H1 (cell line): Measurements from ENCODE around the gene ELP4. TPM values are rescaled to one million over a fixed set of nuclear protein-coding genes. Genes with fewer than 3 reads are reported as not detected.

Experiments
- CTCF ChIA-PET: fragments of 300-600 bp; sonication (Branson Sonifier 250); formaldehyde crosslinking; loops from one replicate; lab custom pipeline; 2021; ENCODE audit not compliant: partially characterized antibody; lab: Charles Lee
- POLR2A ChIA-PET: fragments of 300-600 bp; sonication (Branson Sonifier 250); formaldehyde crosslinking; loops from one replicate; lab custom pipeline; 2021; ENCODE audit warnings: inconsistent platforms; ENCODE audit not compliant: partially characterized antibody; lab: Charles Lee
- DNase-seq, 2 experiments: peaks; one replicate each; pipeline versions ENCODE4 v3.0.0 to v3.0.0-alpha.2; 2010 to 2022; ENCODE audit warnings: low spot score in 2 of 2, low read depth in 1 of 2, mixed read lengths in 1 of 2
- FAIRE-seq: peaks from 2 replicates; lab custom pipeline; 2011; peaks lifted over from hg19 to GRCh38; lab: Jason Lieb, UNC
- H2AFZ ChIP-seq: 2 replicates; pipeline ENCODE4 v1.8.1; 2012; ENCODE audit warnings: low read length, inconsistent platforms
- H2AK5ac ChIP-seq: 2 replicates; pipeline ENCODE4 v1.6.1; 2013; ENCODE audit warnings: low read depth, low read length
- H2BK120ac ChIP-seq: replicated peaks from 2 replicates; pipeline ENCODE3; 2013; ENCODE audit warnings: low read depth, low read length, inconsistent platforms
- H2BK12ac ChIP-seq: 2 replicates; pipeline ENCODE4 v1.6.1; 2013; ENCODE audit warnings: low read depth, low read length
- H2BK15ac ChIP-seq: 2 replicates; pipeline ENCODE4 v1.6.1; 2013; ENCODE audit warnings: low read length
- H2BK20ac ChIP-seq: 2 replicates; pipeline ENCODE4 v1.6.1; 2013; ENCODE audit warnings: low read length
- H2BK5ac ChIP-seq: 2 replicates; pipeline ENCODE4 v1.6.1; 2013; ENCODE audit warnings: low read depth, low read length
- H3K14ac ChIP-seq: 2 replicates; pipeline ENCODE4 v1.6.1; 2013; ENCODE audit warnings: inconsistent platforms; ENCODE audit not compliant: insufficient read length
- H3K18ac ChIP-seq: 2 replicates; pipeline ENCODE4 v1.6.1; 2013; ENCODE audit warnings: low read length; ENCODE audit errors: extremely low read depth
- H3K23ac ChIP-seq: 2 replicates; pipeline ENCODE4 v1.6.1; 2013; ENCODE audit warnings: inconsistent platforms; ENCODE audit not compliant: insufficient read length
- H3K23me2 ChIP-seq: 2 replicates; pipeline ENCODE4 v1.6.1; 2013; ENCODE audit warnings: low read depth, low read length
- H3K27ac ChIP-seq: 2 replicates; pipeline ENCODE4 v1.6.1; 2011; ENCODE audit warnings: low read depth, low read length, inconsistent platforms
- H3K27me3 ChIP-seq, 4 experiments: replicated peaks in 1 of 4; 1 replicate in 1 of 4; 2 replicates in 3 of 4; pipeline versions ENCODE4 v1.6.1 to v1.8.1; 2011 to 2013; ENCODE audit warnings: low read length in 3 of 4, mild to moderate bottlenecking in 3 of 4, inconsistent platforms in 2 of 4, mixed read lengths in 2 of 4, moderate library complexity in 1 of 4; ENCODE audit not compliant: control insufficient read depth in 3 of 4, insufficient read depth in 3 of 4; ENCODE audit errors: extremely low read depth in 1 of 4
- H3K36me3 ChIP-seq, 4 experiments: 2 replicates each; pipeline versions ENCODE4 v1.6.1 to v1.8.1; 2011 to 2013; ENCODE audit warnings: mild to moderate bottlenecking in 4 of 4, low read length in 3 of 4, moderate library complexity in 2 of 4, control low read depth in 1 of 4, inconsistent platforms in 1 of 4; ENCODE audit not compliant: insufficient read depth in 4 of 4, control insufficient read depth in 2 of 4
- H3K4ac ChIP-seq: replicated peaks from 2 replicates; pipeline ENCODE3; 2013; ENCODE audit warnings: low read length, low read depth, mixed read lengths, inconsistent platforms; ENCODE audit not compliant: insufficient read length
- H3K4me1 ChIP-seq, 4 experiments: replicated peaks in 1 of 4; 1 replicate in 1 of 4; 2 replicates in 3 of 4; pipeline versions ENCODE4 v1.6.1 to v1.8.1; 2011 to 2013; ENCODE audit warnings: low read length in 3 of 4, inconsistent platforms in 2 of 4, mixed read lengths in 1 of 4; ENCODE audit not compliant: insufficient read depth in 4 of 4, control insufficient read depth in 3 of 4
- H3K4me2 ChIP-seq, 2 experiments: 2 replicates each; pipeline versions ENCODE4 v1.6.1 to v1.8.1; 2011 to 2013; ENCODE audit warnings: low read depth in 2 of 2, low read length in 2 of 2, control low read depth in 1 of 2, inconsistent platforms in 1 of 2, mild to moderate bottlenecking in 1 of 2; ENCODE audit not compliant: insufficient read depth in 1 of 2
- H3K4me3 ChIP-seq, 4 experiments: fragments of 200-600, 300-600 bp in 1 of 4; sonication (generic), shearing (Covaris generic), sonication (Bioruptor Twin) in 1 of 4; 2 replicates each; pipeline versions ENCODE4 v1.5.1 to v1.8.1; 2011 to 2016; ENCODE audit warnings: low read length in 4 of 4, low read depth in 3 of 4, control low read depth in 2 of 4, inconsistent platforms in 2 of 4, mild to moderate bottlenecking in 2 of 4, mixed read lengths in 1 of 4, moderate library complexity in 1 of 4; ENCODE audit not compliant: insufficient read depth in 2 of 4; ENCODE audit errors: extremely low read depth in 1 of 4
- H3K56ac ChIP-seq: replicated peaks from 2 replicates; pipeline ENCODE3; 2013; ENCODE audit warnings: low read depth, mild to moderate bottlenecking, mixed read lengths, low read length, inconsistent platforms; ENCODE audit not compliant: insufficient read length
- H3K79me1 ChIP-seq: 2 replicates; pipeline ENCODE4 v1.6.1; 2013; ENCODE audit warnings: low read depth, low read length, control low read depth
- H3K79me2 ChIP-seq, 2 experiments: 2 replicates each; pipeline versions ENCODE4 v1.6.1 to v1.8.1; 2012 to 2013; ENCODE audit warnings: low read length in 2 of 2, mild to moderate bottlenecking in 2 of 2, inconsistent platforms in 1 of 2; ENCODE audit not compliant: insufficient read depth in 2 of 2, control insufficient read depth in 1 of 2
- H3K9ac ChIP-seq, 4 experiments: replicated peaks in 1 of 4; 1 replicate in 1 of 4; 2 replicates in 3 of 4; pipeline versions ENCODE4 v1.6.1 to v1.8.1; 2011 to 2013; ENCODE audit warnings: low read depth in 3 of 4, low read length in 3 of 4, control low read depth in 2 of 4, mild to moderate bottlenecking in 2 of 4, moderate library complexity in 2 of 4, inconsistent platforms in 1 of 4; ENCODE audit errors: extremely low read depth in 1 of 4
- H3K9me3 ChIP-seq, 2 experiments: 2 replicates each; pipeline versions ENCODE4 v1.6.1 to v1.8.1; 2012 to 2013; ENCODE audit warnings: mild to moderate bottlenecking in 2 of 2, moderate library complexity in 2 of 2, control low read depth in 1 of 2, inconsistent platforms in 1 of 2, low read depth in 1 of 2, low read length in 1 of 2, mixed read lengths in 1 of 2; ENCODE audit not compliant: insufficient read depth in 2 of 2
- H4K20me1 ChIP-seq, 2 experiments: replicated peaks in 1 of 2; 2 replicates each; pipeline versions ENCODE3 to v1.8.1; 2011 to 2013; ENCODE audit warnings: inconsistent platforms in 2 of 2, low read length in 2 of 2, mild to moderate bottlenecking in 1 of 2; ENCODE audit not compliant: insufficient read depth in 2 of 2, control insufficient read depth in 1 of 2
- H4K5ac ChIP-seq: 2 replicates; pipeline ENCODE4 v1.6.1; 2013; ENCODE audit warnings: low read length, low read depth, mixed read lengths, inconsistent platforms; ENCODE audit not compliant: insufficient read length
- H4K8ac ChIP-seq: 2 replicates; pipeline ENCODE4 v1.8.0; 2013; ENCODE audit warnings: mild to moderate bottlenecking, moderate library complexity, low read length, inconsistent platforms; ENCODE audit not compliant: insufficient read depth; ENCODE audit errors: extremely low read depth
- H4K91ac ChIP-seq: replicated peaks from 2 replicates; pipeline ENCODE3; 2013; ENCODE audit warnings: low read length, mixed read lengths, inconsistent platforms; ENCODE audit not compliant: insufficient read length
- CTBP2 ChIP-seq: IDR thresholded peaks from 2 replicates; pipeline ENCODE4 v1.7.0; 2011; ENCODE audit warnings: borderline replicate concordance, mild to moderate bottlenecking, moderate library complexity, mixed read lengths, low read length; ENCODE audit not compliant: insufficient read depth, insufficient read length
- GTF2F1 ChIP-seq: IDR thresholded peaks from 2 replicates; pipeline ENCODE4 v1.6.1; 2012; ENCODE audit warnings: low read depth, low read length, improper control_type of control experiment, borderline replicate concordance
- WGBS, 2 experiments: shearing (Covaris generic) in 1 of 2; methylation state at CpG; one replicate each; pipeline versions ENCODE4 v1.1.6 to v1.1.7; 2013 to 2015; ENCODE audit warnings: low lambda C conversion rate in 2 of 2, mixed read lengths in 2 of 2, inconsistent platforms in 1 of 2, low coverage in 1 of 2, missing lambda C conversion rate in 1 of 2; ENCODE audit not compliant: insufficient replicate concordance in 2 of 2, insufficient coverage in 1 of 2, insufficient read length in 1 of 2; ENCODE audit errors: extremely low coverage in 1 of 2, missing lambda C conversion rate in 1 of 2; 5-methylcytosine and 5-hydroxymethylcytosine counted together
- polyA plus RNA-seq, 7 experiments: library from polyadenylated mRNA; depleted of rRNA in 3 of 7; stranded (reverse) in 5 of 7; unstranded in 2 of 7; fragments of >200 nt in 5 of 7; fragments of 200-250 nt in 2 of 7; gene quantifications; 1 replicate in 5 of 7; 2 replicates in 1 of 7; 4 replicates in 1 of 7; pipeline versions ENCODE4 v1.2.1 to v1.2.3, GENCODE V29; 2011 to 2013; ENCODE audit warnings: missing spikeins in 2 of 7, mixed read lengths in 2 of 7
- total RNA-seq: library from RNA; stranded (reverse); fragmentation: NEBNext Ultra II Directional; extraction: Animal tissue kit (Norgen Biotek cat#: 25700); gene quantifications from 2 replicates; pipeline ENCODE4 v1.2.1, GENCODE V29; 2021

The ELP4 gene
- total and polyA plus RNA-seq, 2 of the 8 experiments (the other 6 are each of a cell fraction or from before 2014, with no cell fraction given), result 14.0 to 18.6 TPM

- DNase-seq (no peak), FAIRE-seq (no peak)
- no peak overlapping the region for H3K14ac ChIP-seq
- no peak overlapping the region for H2BK20ac ChIP-seq
- H3K9ac ChIP-seq, result no peak overlapping the region
- H4K91ac ChIP-seq, result no peak overlapping the region
- no peaks in the 10 kb centered on the region for H3K79me1 ChIP-seq
- H2BK15ac ChIP-seq, result no peak overlapping the region
- no peak overlapping the region for H3K23ac ChIP-seq
- H3K27me3 ChIP-seq, result peaks cover 0 to 1% (median 0%) of the 10 kb centered on the region in 4 experiments; a peak in 1 of 7 replicates
- TF ChIP-seq CTBP2 (no peak), GTF2F1 (no peak)
- H3K79me2 ChIP-seq, result no peaks in the 10 kb centered on the region
- CTCF ChIA-PET, result no interaction called here
- no peaks in the 10 kb centered on the region; a peak in 1 of 8 replicates for H3K36me3 ChIP-seq
- H2AK5ac ChIP-seq, result no peak overlapping the region
- no peak overlapping the region for H3K4ac ChIP-seq
- no peak overlapping the region for H4K8ac ChIP-seq
- 84% methylated on average over 4 of the region's 4 CpGs; no CpG with 5 or more reads in 1 of the 2 experiments for WGBS, 2 experiments
- H3K4me3 ChIP-seq, result no peak overlapping the region
- no peak overlapping the region for H2AFZ ChIP-seq
- no peak overlapping the region for H3K4me2 ChIP-seq
- POLR2A ChIA-PET, result interaction anchor here (0.6 kb wide), 1 partner anchor 38 kb away, joined by 4 read pairs; no protein-coding TSS in a partner anchor
- H3K56ac ChIP-seq, result no peak overlapping the region
- no peaks in the 10 kb centered on the region for H4K20me1 ChIP-seq
- H3K27ac ChIP-seq, result no peak overlapping the region
- H2BK5ac ChIP-seq, result no peak overlapping the region
- no peak overlapping the region for H3K18ac ChIP-seq
- H4K5ac ChIP-seq, result no peak overlapping the region
- H3K23me2 ChIP-seq, result no peaks in the 10 kb centered on the region; the same call in 1 of the 2 replicates
- H3K9me3 ChIP-seq, result no peaks in the 10 kb centered on the region
- H2BK12ac ChIP-seq, result no peak overlapping the region
- no peak overlapping the region for H2BK120ac ChIP-seq
- no peaks in the 10 kb centered on the region for H3K4me1 ChIP-seq
Observed at GRCh38 chr11:31535479-31535878, 25.9 kb downstream of the ELP4 start.
